A549 (cell line): ENCODE results near the gene TRIM41. TPM values are rescaled to one million over a fixed set of nuclear protein-coding genes. Genes with fewer than 3 reads are reported as not detected.

Source experiments
- ATAC-seq, 2 experiments: fragments of 200-7000 bp in 1 of 2; fragments of >200 bp in 1 of 2; cut with Nextera tagmentation in 1 of 2; cut with Tn5 transposase in 1 of 2; 3 replicates each; pipeline versions ENCODE4 v1.8.0 to v1.9.1; 2018 to 2020; ENCODE audit warnings: mild to moderate bottlenecking in 1 of 2, moderate library complexity in 1 of 2
- CTCF ChIA-PET: fragments of 300-600 bp; sonication (Branson Sonifier 250); formaldehyde crosslinking; extraction: SDS; loops from one replicate; lab custom pipeline; 2021; ENCODE audit warnings: antibody characterized with exemption, inconsistent platforms; lab: Yijun Ruan, JAX
- POLR2A ChIA-PET: fragments of 350-600 bp; formaldehyde crosslinking; extraction: SDS; loops from one replicate; lab custom pipeline; 2021; ENCODE audit warnings: antibody characterized with exemption, inconsistent platforms; lab: Yijun Ruan, JAX
- DNase-seq, 2 experiments: peaks; one replicate each; pipeline versions ENCODE4 v3.0.0 to v3.0.0-alpha.2; 2011 to 2016; ENCODE audit warnings: low read depth in 1 of 2, low spot score in 1 of 2
- FAIRE-seq: peaks from 2 replicates; lab custom pipeline; 2011; peaks lifted over from hg19 to GRCh38; lab: Jason Lieb, UNC
- H3K27ac ChIP-seq, 2 experiments: fragments of >200 bp; sonication (Bioruptor Twin); formaldehyde crosslinking; 3 replicates each; pipeline ENCODE4 v1.5.1; 2016 to 2017
- H3K4me1 ChIP-seq: fragments of >200 bp; sonication (Bioruptor Twin); formaldehyde crosslinking; 3 replicates; pipeline ENCODE4 v1.6.1; 2016
- H3K4me2 ChIP-seq: fragments of >200 bp; sonication (Bioruptor Twin); formaldehyde crosslinking; 3 replicates; pipeline ENCODE4 v1.6.1; 2016
- H3K4me3 ChIP-seq: fragments of >200 bp; sonication (Bioruptor Twin); formaldehyde crosslinking; 3 replicates; pipeline ENCODE4 v1.5.1; 2016
- H3K9me3 ChIP-seq: fragments of >200 bp; sonication (Bioruptor Twin); formaldehyde crosslinking; 3 replicates; pipeline ENCODE4 v1.6.1; 2016
- BCL3 ChIP-seq: fragments of >200 bp; sonication (Bioruptor Twin); formaldehyde crosslinking; IDR thresholded peaks from 3 replicates; pipeline ENCODE4 v1.6.1; 2016
- CTCF ChIP-seq: fragments of >200 bp; sonication (Bioruptor Twin); formaldehyde crosslinking; IDR thresholded peaks from 3 replicates; pipeline ENCODE4 v1.5.1; 2016
- E2F6 ChIP-seq: IDR thresholded peaks from 2 replicates; pipeline ENCODE4 v1.6.1; 2012; ENCODE audit warnings: low read depth, borderline replicate concordance
- EHF ChIP-seq: fragments of 250-450 bp; sonication (Bioruptor Pico); IDR thresholded peaks from 2 replicates; pipeline ENCODE4 v1.5.0; 2020; ENCODE audit warnings: mild to moderate bottlenecking
- HDAC2 ChIP-seq: fragments of 200-600 bp; sonication (generic); IDR thresholded peaks from 2 replicates; pipeline ENCODE4 v1.6.1; 2016
- HEYL ChIP-seq: fragments of 250-450 bp; sonication (Bioruptor Pico); IDR thresholded peaks from 2 replicates; pipeline ENCODE4 v1.8.0; 2021; ENCODE audit warnings: mild to moderate bottlenecking, moderate library complexity
- MAFK ChIP-seq: fragments of 450-650 bp; IDR thresholded peaks from 2 replicates; pipeline ENCODE4 v1.6.1; 2014; ENCODE audit not compliant: partially characterized antibody
- MAX ChIP-seq: IDR thresholded peaks from 2 replicates; pipeline ENCODE4 v1.6.1; 2012
- MYC ChIP-seq: IDR thresholded peaks from 2 replicates; pipeline ENCODE4 v1.6.1; 2012; ENCODE audit warnings: mild to moderate bottlenecking, inconsistent platforms, low read length, improper control_type of control experiment, borderline replicate concordance
- NFE2L2 ChIP-seq: fragments of 150-350 bp; conservative IDR thresholded peaks from 2 replicates; pipeline ENCODE4 v1.6.1; 2014; ENCODE audit warnings: low read length
- PBX3 ChIP-seq: IDR thresholded peaks from 2 replicates; pipeline ENCODE4 v1.6.1; 2012
- POLR2A ChIP-seq: IDR thresholded peaks from 2 replicates; pipeline ENCODE4 v1.6.1; 2012; ENCODE audit warnings: mild to moderate bottlenecking, low read length
- POLR2AphosphoS2 ChIP-seq: conservative IDR thresholded peaks from 2 replicates; pipeline ENCODE4 v1.6.1; 2012; ENCODE audit warnings: low read length, improper control_type of control experiment, inconsistent platforms
- RAD21 ChIP-seq, 2 experiments: fragments of >200 bp in 1 of 2; sonication (Bioruptor Twin) in 1 of 2; formaldehyde crosslinking in 1 of 2; IDR thresholded peaks in 1 of 2; conservative IDR thresholded peaks in 1 of 2; 2 replicates in 1 of 2; 3 replicates in 1 of 2; pipeline ENCODE4 v1.6.1; 2012 to 2018; ENCODE audit warnings: inconsistent platforms in 1 of 2
- RARB ChIP-seq: fragments of 250-450 bp; sonication (Bioruptor Pico); IDR thresholded peaks from 2 replicates; pipeline ENCODE4 v1.8.0; 2021; ENCODE audit warnings: mild to moderate bottlenecking, moderate library complexity
- RCOR1 ChIP-seq: fragments of 150-350 bp; IDR thresholded peaks from 2 replicates; pipeline ENCODE4 v1.6.1; 2014; ENCODE audit warnings: antibody characterized with exemption, low read length, low read depth
- REST ChIP-seq: fragments of 200-600 bp; sonication (generic); IDR thresholded peaks from 2 replicates; pipeline ENCODE4 v1.6.1; 2016; ENCODE audit warnings: antibody characterized with exemption, mild to moderate bottlenecking, moderate library complexity
- RNF2 ChIP-seq: fragments of 200-600 bp; sonication (generic); IDR thresholded peaks from 2 replicates; pipeline ENCODE4 v1.6.1; 2016; ENCODE audit warnings: low read depth, mild to moderate bottlenecking, antibody characterized with exemption, moderate library complexity, borderline replicate concordance
- SMC3 ChIP-seq: fragments of >200 bp; sonication (Bioruptor Twin); formaldehyde crosslinking; IDR thresholded peaks from 3 replicates; pipeline ENCODE4 v1.6.1; 2018; ENCODE audit warnings: inconsistent platforms
- SREBF2 ChIP-seq: fragments of 450-650 bp; IDR thresholded peaks from 2 replicates; pipeline ENCODE4 v1.6.1; 2014; ENCODE audit warnings: mild to moderate bottlenecking, moderate library complexity
- TFCP2L1 ChIP-seq: fragments of 250-450 bp; sonication (Bioruptor Pico); IDR thresholded peaks from 2 replicates; pipeline ENCODE4 v1.5.0; 2021; ENCODE audit warnings: mild to moderate bottlenecking
- ZNF302 ChIP-seq: fragments of 250-450 bp; sonication (Bioruptor Pico); IDR thresholded peaks from 2 replicates; pipeline ENCODE4 v1.9.0; 2021; ENCODE audit warnings: inconsistent platforms, mild to moderate bottlenecking, moderate library complexity
- WGBS: methylation state at CpG from one replicate; pipeline ENCODE4 v1.1.6; 2017; ENCODE audit errors: missing lambda C conversion rate; 5-methylcytosine and 5-hydroxymethylcytosine counted together
- polyA plus RNA-seq, 4 experiments: library from polyadenylated mRNA; depleted of rRNA in 3 of 4; stranded (reverse); fragments of >200 nt; fragmentation: RNase III in 1 of 4; extraction: RNeasy Plus Mini Kit Qiagen cat#74134 plus additional on column Dnase treatment in 1 of 4; gene quantifications; 2 replicates in 3 of 4; 3 replicates in 1 of 4; pipeline ENCODE4 v1.2.3, GENCODE V29; 2011 to 2017

The TRIM41 gene
- polyA plus RNA-seq, 2 of the 4 experiments (the other 2 are of a cell fraction): 22.7 to 32.5 TPM

- peak overlapping the region; percentile 96 for H3K27ac ChIP-seq
- FAIRE-seq: no peak
- WGBS: 2% methylated on average over 25 of the region's 52 CpGs
- peaks cover 19% of the 10 kb centered on the region for H3K4me1 ChIP-seq
- CTCF ChIA-PET: interaction anchor here (0.7 to 4.5 kb wide), 14 partner anchors 8 to 406 kb away, joined by 3 to 33 read pairs (median 5); partner anchors contain the start of gene TRIM7
- peak overlapping the region; percentile 82 for H3K4me3 ChIP-seq
- TF ChIP-seq RARB (CRISPR knock-in tag): no peak
- no peak for TF ChIP-seq HEYL (CRISPR knock-in tag)
- no peak for TF ChIP-seq SMC3
- no peak for TF ChIP-seq POLR2AphosphoS2
- no peak for TF ChIP-seq NFE2L2
- TF ChIP-seq TFCP2L1 (CRISPR knock-in tag): 0 out of 2 replicates have a peak, but pooled peaks have one; percentile 40
- no peak for TF ChIP-seq ZNF302 (CRISPR knock-in tag)
- no peak for TF ChIP-seq RAD21 (conservative IDR thresholded peaks at IDR 0.05 in 1 of 2, IDR thresholded peaks at IDR 0.05 in 1 of 2)
- no peak for TF ChIP-seq EHF (CRISPR knock-in tag)
- peak; percentile 5; the same call in 1 of the 2 replicates for TF ChIP-seq MAX
- TF ChIP-seq, all 56 proteins: peak for 2
- ATAC-seq: peak in 1 of 2 experiments; percentile 1; a peak in 2 of 6 replicates
- POLR2A ChIA-PET: interaction anchor here (1.3 to 6.4 kb wide), 4 partner anchors 15 to 45 kb away, joined by 3 to 159 read pairs (median 26); partner anchors contain the start of genes TRIM41 and TRIM7
- Histone ChIP-seq H3K9me3 (no peaks in the 10 kb centered on the region), H3K4me2 (peak overlapping the region; percentile 99)
- DNase-seq: no peak
Measured at GRCh38 chr5:181189962-181190710, 32.9 kb upstream of the TRIM41 start.

GRCh38 chr5:181190711-181191525 is 32.2 kb upstream of the TRIM41 start:
- H3K27ac ChIP-seq: peak overlapping the region; percentile 96
- under 1% methylated on average over 36 of the region's 66 CpGs for WGBS
- H3K4me1 ChIP-seq: peaks cover 16% of the 10 kb centered on the region
- H3K9me3 ChIP-seq: no peaks in the 10 kb centered on the region
- no peak for TF ChIP-seq REST
- no peak for TF ChIP-seq MYC
- no peak for TF ChIP-seq HEYL (CRISPR knock-in tag)
- no peak for TF ChIP-seq PBX3
- TF ChIP-seq E2F6: peak; percentile 84
- TF ChIP-seq CTCF: peak; percentile 47; the same call in 2 of the 3 replicates
- peak; percentile 52; the same call in 1 of the 2 replicates for TF ChIP-seq RNF2
- no peak for TF ChIP-seq RCOR1
- TF ChIP-seq POLR2A: peak; percentile 30
- TF ChIP-seq HDAC2: 0 out of 2 replicates have a peak, but pooled peaks have one; percentile 55
- TF ChIP-seq BCL3: no peak
- TF ChIP-seq SREBF2: no peak
- TF ChIP-seq MAFK: no peak
- TF ChIP-seq MAX: peak; percentile 69; the same call in 1 of the 2 replicates
- ATAC-seq (peak; percentile 7 to 11), DNase-seq (peak in 1 of 2 experiments; percentile 66), FAIRE-seq (no peak)
- ChIA-PET POLR2A (interaction anchor here (1.0 to 6.4 kb wide), 15 partner anchors 9 to 382 kb away, joined by 3 to 159 read pairs (median 4); partner anchors contain the start of genes RACK1, TRIM41 and TRIM7), CTCF (interaction anchor here (0.6 to 4.5 kb wide), 17 partner anchors 7 to 152 kb away, joined by 3 to 36 read pairs (median 4); partner anchors contain the start of gene TRIM7)
- peak overlapping the region; percentile 99 for H3K4me2 ChIP-seq
- H3K4me3 ChIP-seq: peak overlapping the region; percentile 82
